GM18505 (cell line): ENCODE data around the gene DOCK9.
"Not testable (repeated sequence)": the region's sequence is repeated elsewhere in the genome, so short reads cannot be mapped to it uniquely, and the experiment has no call there.

ENCODE experiments used
- ATAC-seq: cut with Tn5 transposase; IDR thresholded peaks from one replicate; pipeline ENCODE4 v1.9.1; 2021; ENCODE audit not compliant: unreplicated experiment
- POLR2A ChIP-seq: IDR thresholded peaks from 4 replicates; pipeline ENCODE4 v1.6.1; 2011; ENCODE audit warnings: borderline replicate concordance; ENCODE audit not compliant: insufficient read depth, insufficient read length; ENCODE audit errors: extremely low read depth

DOCK9 gene

GRCh38 chr13:98824376-98825160 lies 153.3 kb downstream of the DOCK9 start:
- no peak for TF ChIP-seq POLR2A

GRCh38 chr13:98823442-98823841 lies 154.4 kb downstream of the DOCK9 start:
- ATAC-seq, result no peak
- no peak for TF ChIP-seq POLR2A

More at GRCh38 chr13:98824376-98825160, 153.3 kb downstream of the DOCK9 start:
- no peak for ATAC-seq

GRCh38 chr13:98822225-98822606 lies 155.6 kb downstream of the DOCK9 start:
- TF ChIP-seq POLR2A, result no peak

GRCh38 chr13:98821372-98822224 lies 156.3 kb downstream of the DOCK9 start:
- TF ChIP-seq POLR2A, result no peak
- no peak for ATAC-seq

More at GRCh38 chr13:98822225-98822606, 155.6 kb downstream of the DOCK9 start:
- ATAC-seq, result no peak

- no peak for TF ChIP-seq POLR2A
- no peak for ATAC-seq
Measured at GRCh38 chr13:98820744-98821371, 157.0 kb downstream of the DOCK9 start.

GRCh38 chr13:98820300-98820699 lies 157.6 kb downstream of the DOCK9 start:
- TF ChIP-seq POLR2A, result no peak
- no peak for ATAC-seq

GRCh38 chr13:98819382-98820010 lies 158.4 kb downstream of the DOCK9 start:
- no peak for ATAC-seq
- no peak for TF ChIP-seq POLR2A

GRCh38 chr13:98816406-98816805 lies 161.5 kb downstream of the DOCK9 start:
- no peak for TF ChIP-seq POLR2A
- no peak for ATAC-seq

GRCh38 chr13:98813993-98814392 lies 163.9 kb downstream of the DOCK9 start:
- no peak for ATAC-seq
- TF ChIP-seq POLR2A, result no peak

- ATAC-seq, result not testable (repeated sequence)
Measured at GRCh38 chr13:98812186-98812790, 165.6 kb downstream of the DOCK9 start.

- TF ChIP-seq POLR2A, result no peak
- no peak for ATAC-seq
Measured at GRCh38 chr13:98810746-98811145, 167.1 kb downstream of the DOCK9 start.

- no peak for ATAC-seq
- TF ChIP-seq POLR2A, result no peak
Measured at GRCh38 chr13:98809345-98809777, 168.5 kb downstream of the DOCK9 start.

GRCh38 chr13:98807774-98808173 lies 170.1 kb downstream of the DOCK9 start:
- ATAC-seq, result no peak
- TF ChIP-seq POLR2A, result no peak
